Activated naive CD8-positive, alpha-beta T cell (primary cell): ENCODE results near the gene ACSBG1.
"Not testable (repeated sequence)": the region's sequence is repeated elsewhere in the genome, so short reads cannot be mapped to it uniquely, and the experiment has no call there.

Source experiments
- H3K27ac Mint-ChIP-seq: one replicate; pipeline ENCODE4 v1.8.0; 2021; ENCODE audit warnings: mixed read lengths
- H3K27me3 Mint-ChIP-seq: one replicate; pipeline ENCODE4 v1.8.0; 2021; ENCODE audit warnings: mixed read lengths
- H3K36me3 Mint-ChIP-seq: one replicate; pipeline ENCODE4 v1.8.0; 2021; ENCODE audit warnings: mixed read lengths
- H3K4me1 Mint-ChIP-seq: one replicate; pipeline ENCODE4 v1.8.0; 2021; ENCODE audit warnings: low read depth, mixed read lengths
- H3K4me3 Mint-ChIP-seq: one replicate; pipeline ENCODE4 v1.8.0; 2021; ENCODE audit warnings: mild to moderate bottlenecking, mixed read lengths
- H3K9me3 Mint-ChIP-seq: one replicate; pipeline ENCODE4 v1.8.0; 2021; ENCODE audit warnings: low read depth, mixed read lengths

Gene ACSBG1

GRCh38 chr15:78261062-78261461 is 26.7 kb upstream of the ACSBG1 start:
- Mint-ChIP-seq H3K27ac (no peak overlapping the region), H3K27me3 (peaks cover 1% of the 10 kb centered on the region), H3K4me3 (no peak overlapping the region), H3K36me3 (peaks cover 3% of the 10 kb centered on the region), H3K9me3 (no peaks in the 10 kb centered on the region), H3K4me1 (peaks cover 12% of the 10 kb centered on the region)

GRCh38 chr15:78260489-78260888 is 26.1 kb upstream of the ACSBG1 start:
- Mint-ChIP-seq H3K27me3 (peaks cover 1% of the 10 kb centered on the region), H3K4me1 (peaks cover 6% of the 10 kb centered on the region), H3K4me3 (no peak overlapping the region), H3K36me3 (no peaks in the 10 kb centered on the region), H3K27ac (no peak overlapping the region), H3K9me3 (no peaks in the 10 kb centered on the region)

- peaks cover 1% of the 10 kb centered on the region for H3K27me3 Mint-ChIP-seq
- peaks cover 1% of the 10 kb centered on the region for H3K4me1 Mint-ChIP-seq
- H3K4me3 Mint-ChIP-seq, result no peak overlapping the region
- H3K36me3 Mint-ChIP-seq, result no peaks in the 10 kb centered on the region
- H3K27ac Mint-ChIP-seq, result no peak overlapping the region
- no peaks in the 10 kb centered on the region for H3K9me3 Mint-ChIP-seq
Observed at GRCh38 chr15:78259232-78259631, 24.9 kb upstream of the ACSBG1 start.

GRCh38 chr15:78257681-78258080 is 23.3 kb upstream of the ACSBG1 start:
- H3K4me3 Mint-ChIP-seq, result no peak overlapping the region
- H3K27me3 Mint-ChIP-seq, result peaks cover 1% of the 10 kb centered on the region
- H3K27ac Mint-ChIP-seq, result no peak overlapping the region
- H3K36me3 Mint-ChIP-seq, result no peaks in the 10 kb centered on the region
- no peaks in the 10 kb centered on the region for H3K9me3 Mint-ChIP-seq
- no peaks in the 10 kb centered on the region for H3K4me1 Mint-ChIP-seq

- H3K4me3 Mint-ChIP-seq, result no peak overlapping the region
- no peak overlapping the region for H3K27ac Mint-ChIP-seq
- H3K9me3 Mint-ChIP-seq, result no peaks in the 10 kb centered on the region
- peaks cover 1% of the 10 kb centered on the region for H3K27me3 Mint-ChIP-seq
- H3K4me1 Mint-ChIP-seq, result no peaks in the 10 kb centered on the region
- no peaks in the 10 kb centered on the region for H3K36me3 Mint-ChIP-seq
Observed at GRCh38 chr15:78256044-78256437, 21.7 kb upstream of the ACSBG1 start.

- Mint-ChIP-seq H3K36me3 (no peaks in the 10 kb centered on the region), H3K4me3 (no peak overlapping the region), H3K4me1 (no peaks in the 10 kb centered on the region), H3K27ac (no peak overlapping the region), H3K9me3 (no peaks in the 10 kb centered on the region), H3K27me3 (peaks cover 1% of the 10 kb centered on the region)
Observed at GRCh38 chr15:78255421-78256043, 21.2 kb upstream of the ACSBG1 start.

- no peaks in the 10 kb centered on the region for H3K27me3 Mint-ChIP-seq
- H3K9me3 Mint-ChIP-seq, result no peaks in the 10 kb centered on the region
- H3K4me1 Mint-ChIP-seq, result no peaks in the 10 kb centered on the region
- H3K4me3 Mint-ChIP-seq, result no peak overlapping the region
- no peaks in the 10 kb centered on the region for H3K36me3 Mint-ChIP-seq
- no peak overlapping the region for H3K27ac Mint-ChIP-seq
Observed at GRCh38 chr15:78251136-78251535, 16.8 kb upstream of the ACSBG1 start.

- Mint-ChIP-seq H3K4me3 (no peak overlapping the region), H3K27me3 (no peaks in the 10 kb centered on the region), H3K27ac (no peak overlapping the region)
Observed at GRCh38 chr15:78249131-78249530, 14.8 kb upstream of the ACSBG1 start.

GRCh38 chr15:78247911-78248310 is 13.5 kb upstream of the ACSBG1 start:
- Mint-ChIP-seq H3K4me1 (no peaks in the 10 kb centered on the region), H3K36me3 (no peaks in the 10 kb centered on the region), H3K27me3 (no peaks in the 10 kb centered on the region), H3K27ac (no peak overlapping the region), H3K4me3 (no peak overlapping the region), H3K9me3 (no peaks in the 10 kb centered on the region)

More at GRCh38 chr15:78249131-78249530, 14.8 kb upstream of the ACSBG1 start:
- Mint-ChIP-seq H3K9me3 (no peaks in the 10 kb centered on the region), H3K36me3 (no peaks in the 10 kb centered on the region), H3K4me1 (no peaks in the 10 kb centered on the region)

GRCh38 chr15:78245976-78246620 is 11.7 kb upstream of the ACSBG1 start:
- not testable (repeated sequence) for H3K4me1 Mint-ChIP-seq, H3K36me3 Mint-ChIP-seq, H3K27ac Mint-ChIP-seq

GRCh38 chr15:78245392-78245791 is 11.0 kb upstream of the ACSBG1 start:
- not testable (repeated sequence) for H3K27ac Mint-ChIP-seq, H3K27me3 Mint-ChIP-seq, H3K4me1 Mint-ChIP-seq, H3K4me3 Mint-ChIP-seq, H3K9me3 Mint-ChIP-seq, H3K36me3 Mint-ChIP-seq

More at GRCh38 chr15:78245976-78246620, 11.7 kb upstream of the ACSBG1 start:
- not testable (repeated sequence) for H3K9me3 Mint-ChIP-seq, H3K27me3 Mint-ChIP-seq, H3K4me3 Mint-ChIP-seq

- H3K4me1 Mint-ChIP-seq, result peaks cover 2% of the 10 kb centered on the region
- H3K4me3 Mint-ChIP-seq, result no peak overlapping the region
- no peaks in the 10 kb centered on the region for H3K27me3 Mint-ChIP-seq
- no peak overlapping the region for H3K27ac Mint-ChIP-seq
- H3K9me3 Mint-ChIP-seq, result no peaks in the 10 kb centered on the region
- H3K36me3 Mint-ChIP-seq, result no peaks in the 10 kb centered on the region
Observed at GRCh38 chr15:78244893-78245292, 10.5 kb upstream of the ACSBG1 start.

- Mint-ChIP-seq H3K4me3 (no peak overlapping the region), H3K27me3 (no peaks in the 10 kb centered on the region), H3K27ac (no peak overlapping the region), H3K36me3 (no peaks in the 10 kb centered on the region), H3K9me3 (no peaks in the 10 kb centered on the region), H3K4me1 (peaks cover 2% of the 10 kb centered on the region)
Observed at GRCh38 chr15:78244101-78244500, 9.7 kb upstream of the ACSBG1 start.

GRCh38 chr15:78243491-78243941 is 9.2 kb upstream of the ACSBG1 start:
- no peaks in the 10 kb centered on the region for H3K9me3 Mint-ChIP-seq
- H3K36me3 Mint-ChIP-seq, result no peaks in the 10 kb centered on the region
- no peak overlapping the region for H3K4me3 Mint-ChIP-seq
- H3K27me3 Mint-ChIP-seq, result peaks cover 2% of the 10 kb centered on the region
- peaks cover 2% of the 10 kb centered on the region for H3K4me1 Mint-ChIP-seq
- no peak overlapping the region for H3K27ac Mint-ChIP-seq

GRCh38 chr15:78243058-78243457 is 8.7 kb upstream of the ACSBG1 start:
- no peak overlapping the region for H3K4me3 Mint-ChIP-seq
- H3K4me1 Mint-ChIP-seq, result peaks cover 2% of the 10 kb centered on the region
- H3K9me3 Mint-ChIP-seq, result no peaks in the 10 kb centered on the region
- no peak overlapping the region for H3K27ac Mint-ChIP-seq
- peaks cover 2% of the 10 kb centered on the region for H3K27me3 Mint-ChIP-seq
- no peaks in the 10 kb centered on the region for H3K36me3 Mint-ChIP-seq

GRCh38 chr15:78242128-78242527 is 7.8 kb upstream of the ACSBG1 start:
- Mint-ChIP-seq H3K36me3 (no peaks in the 10 kb centered on the region), H3K9me3 (no peaks in the 10 kb centered on the region), H3K27me3 (peaks cover 2% of the 10 kb centered on the region), H3K4me3 (no peak overlapping the region), H3K27ac (no peak overlapping the region), H3K4me1 (peaks cover 2% of the 10 kb centered on the region)
